Small intestine (tissue), 7 donors: ENCODE results near the gene HTRA1. TPM values are rescaled to one million over a fixed set of nuclear protein-coding genes. Genes with fewer than 3 reads are reported as not detected.

Experiments used
- DNase-seq, 2 donors: peaks; one replicate each; pipeline versions ENCODE4 v3.0.0 to v3.0.0-alpha.2; 2013
- FAIRE-seq: peaks from 2 replicates; lab custom pipeline; 2012; peaks lifted over from hg19 to GRCh38; lab: Jason Lieb, UNC
- H3K27ac ChIP-seq, 3 donors: one replicate each; pipeline ENCODE4 v1.5.1; 2013; ENCODE audit warnings: low read length in 2 of 3, mild to moderate bottlenecking in 2 of 3, control low read depth in 1 of 3, inconsistent platforms in 1 of 3, low read depth in 1 of 3, moderate library complexity in 1 of 3
- H3K27me3 ChIP-seq, 3 donors: one replicate each; pipeline ENCODE4 v1.6.1; 2013; ENCODE audit warnings: low read length in 3 of 3, inconsistent platforms in 1 of 3; ENCODE audit not compliant: control insufficient read depth in 3 of 3, insufficient read depth in 3 of 3
- H3K36me3 ChIP-seq, 3 donors: one replicate each; pipeline ENCODE4 v1.6.1; 2013; ENCODE audit warnings: low read length in 3 of 3, inconsistent platforms in 1 of 3, low read depth in 1 of 3, mild to moderate bottlenecking in 1 of 3, moderate library complexity in 1 of 3; ENCODE audit not compliant: control insufficient read depth in 3 of 3, insufficient read depth in 2 of 3
- H3K4me1 ChIP-seq, 3 donors: one replicate each; pipeline ENCODE4 v1.6.1; 2013; ENCODE audit warnings: low read length in 2 of 3, inconsistent platforms in 1 of 3, low read depth in 1 of 3, mild to moderate bottlenecking in 1 of 3, moderate library complexity in 1 of 3; ENCODE audit not compliant: control insufficient read depth in 3 of 3, insufficient read depth in 2 of 3
- H3K4me3 ChIP-seq, 3 donors: one replicate each; pipeline ENCODE4 v1.5.1; 2013; ENCODE audit warnings: low read length in 3 of 3, control low read depth in 1 of 3, inconsistent platforms in 1 of 3, low read depth in 1 of 3, mild to moderate bottlenecking in 1 of 3, moderate library complexity in 1 of 3
- H3K9me3 ChIP-seq, 2 donors: one replicate each; pipeline ENCODE4 v1.6.1; 2013; ENCODE audit warnings: low read depth in 1 of 2, low read length in 1 of 2; ENCODE audit not compliant: control insufficient read depth in 2 of 2, insufficient read depth in 1 of 2
- WGBS, 3 donors: extraction: QIAGEN DNeasy Blood & Tissue Kit; methylation state at CpG; one replicate each; pipeline ENCODE4 v1.1.7; 2013; 5-methylcytosine and 5-hydroxymethylcytosine counted together
- polyA plus RNA-seq, 4 donors: library from polyadenylated mRNA; stranded (reverse) in 3 of 4; unstranded in 1 of 4; fragments of 200-250 nt in 3 of 4; fragments of 120-200 nt in 1 of 4; gene quantifications; one replicate each; pipeline versions ENCODE4 v1.2.1 to v1.2.3, GENCODE V29; 2013
- donor health status: healthy with polysubstance abuse.
- donor health status: control.
- donor health status: control.
- donor health status: Bipolar disorder and iron deficiency.
- donor health status: healthy.

HTRA1 gene
- polyA plus RNA-seq, 4 donors, result 1.6 to 44.7 (median 15.4) TPM

- Histone ChIP-seq H3K4me1 (peaks cover 0 to 2% (median 0%) of the 10 kb centered on the region in 3 donors), H3K27me3 (peaks cover 0 to 30% (median 6%) of the 10 kb centered on the region in 3 donors), H3K9me3 (no peaks in the 10 kb centered on the region), H3K27ac (no peak overlapping the region), H3K4me3 (no peak overlapping the region), H3K36me3 (peaks cover 0 to 7% (median 0%) of the 10 kb centered on the region in 3 donors)
- FAIRE-seq (no peak), DNase-seq (no peak)
- 83 to 98% (median 86%) methylated on average over 4 of the region's 4 CpGs for WGBS, 3 donors
These were observed 2.8 kb downstream of the HTRA1 start for GRCh38 chr10:122464250-122464510.

DNA sequence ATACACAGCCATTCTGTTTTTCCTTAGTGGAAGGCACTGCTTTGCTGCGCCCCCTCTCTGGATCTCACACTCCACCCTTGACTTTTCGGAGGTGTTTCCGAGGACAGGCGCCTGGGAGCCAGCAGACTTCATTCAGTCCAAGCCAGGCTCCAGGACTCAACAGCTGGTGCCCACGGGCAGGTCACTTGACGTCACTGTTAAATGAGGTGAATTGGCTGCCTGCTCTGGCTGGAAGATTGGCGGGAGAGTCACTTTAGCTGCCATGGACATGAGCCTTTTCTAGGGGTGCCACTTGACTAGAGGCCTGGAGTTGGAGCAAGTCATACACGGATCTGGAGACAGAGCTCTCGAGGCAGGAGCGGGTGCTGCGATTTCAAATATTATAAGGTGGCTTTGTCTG lies 3.2 kb downstream of the HTRA1 start:
- DNase-seq (no peak), FAIRE-seq (no peak)
- no peaks in the 10 kb centered on the region for H3K9me3 ChIP-seq
- no peak overlapping the region for H3K27ac ChIP-seq
- WGBS, 3 donors, result 87 to 94% (median 92%) methylated on average over 11 of the region's 11 CpGs
- H3K27me3 ChIP-seq, result peaks cover 0 to 26% (median 2%) of the 10 kb centered on the region in 3 donors
- no peak overlapping the region for H3K4me3 ChIP-seq
- H3K4me1 ChIP-seq, result peaks cover 0 to 2% (median 0%) of the 10 kb centered on the region in 3 donors
- H3K36me3 ChIP-seq, result peaks cover 0 to 7% (median 0%) of the 10 kb centered on the region in 3 donors

- DNase-seq (no peak), FAIRE-seq (no peak)
- H3K4me1 ChIP-seq, result peaks cover 0 to 2% (median 0%) of the 10 kb centered on the region in 3 donors
- H3K4me3 ChIP-seq, result no peak overlapping the region
- no peak overlapping the region for H3K27ac ChIP-seq
- peaks cover 0 to 18% (median 0%) of the 10 kb centered on the region in 3 donors for H3K27me3 ChIP-seq
- H3K36me3 ChIP-seq, result peaks cover 0 to 7% (median 0%) of the 10 kb centered on the region in 3 donors
- WGBS, 3 donors, result 76 to 89% (median 82%) methylated on average over 6 of the region's 6 CpGs
- H3K9me3 ChIP-seq, result no peaks in the 10 kb centered on the region
These were observed 4.2 kb downstream of the HTRA1 start for GRCh38 chr10:122465401-122466040.

DNA sequence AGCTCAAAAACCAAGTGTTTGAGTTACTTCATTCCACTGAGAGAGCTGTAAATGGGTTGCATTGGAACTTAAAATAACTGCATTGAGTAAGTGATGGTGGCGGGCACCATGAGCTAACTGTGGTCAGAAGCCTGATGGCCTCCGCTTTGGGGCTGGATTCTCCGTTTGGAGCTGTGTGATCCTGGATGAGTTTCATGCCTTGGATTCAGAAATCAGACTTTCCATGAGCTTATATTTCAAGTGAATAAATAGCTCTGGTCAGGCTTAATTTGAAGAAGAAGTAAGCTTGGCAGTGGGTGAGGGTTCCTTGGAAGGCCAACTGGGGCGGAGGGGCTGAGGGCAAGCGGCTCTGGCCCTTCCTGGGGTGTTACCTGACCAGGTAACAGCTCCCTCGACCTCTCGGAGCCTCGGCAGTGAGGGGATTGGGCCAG lies 5.6 kb downstream of the HTRA1 start:
- H3K27me3 ChIP-seq, result peaks cover 0 to 15% (median 0%) of the 10 kb centered on the region in 3 donors
- no peaks in the 10 kb centered on the region for H3K9me3 ChIP-seq
- no peaks in the 10 kb centered on the region for H3K4me1 ChIP-seq
- DNase-seq (no peak), FAIRE-seq (no peak)
- no peak overlapping the region for H3K4me3 ChIP-seq
- H3K27ac ChIP-seq, result no peak overlapping the region
- WGBS, 3 donors, result 74 to 88% (median 84%) methylated on average over 8 of the region's 8 CpGs
- peaks cover 0 to 9% (median 0%) of the 10 kb centered on the region in 3 donors for H3K36me3 ChIP-seq

DNA sequence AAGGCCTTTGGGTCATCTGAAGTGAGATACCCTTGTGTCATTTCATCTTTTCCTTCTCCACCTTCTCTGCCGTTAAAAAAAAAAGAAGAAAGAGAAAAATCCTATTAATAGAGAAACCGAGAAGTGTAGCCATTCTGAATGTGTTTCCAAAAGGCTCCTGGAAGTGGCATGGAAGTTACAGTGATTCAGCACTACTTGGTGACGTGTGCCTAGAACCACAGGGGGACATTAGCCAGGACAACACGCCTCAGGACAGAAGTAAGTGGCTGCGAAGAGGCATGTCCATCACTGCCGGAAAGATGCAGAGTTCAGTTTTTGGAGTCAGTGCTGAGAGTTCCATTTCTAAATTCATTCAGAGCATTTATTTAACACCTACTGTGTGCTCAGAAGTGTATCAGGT lies 6.3 kb downstream of the HTRA1 start:
- Histone ChIP-seq H3K27ac (no peak overlapping the region), H3K36me3 (peaks cover 0 to 9% (median 0%) of the 10 kb centered on the region in 3 donors), H3K4me3 (no peak overlapping the region), H3K4me1 (no peaks in the 10 kb centered on the region), H3K9me3 (no peaks in the 10 kb centered on the region), H3K27me3 (peaks cover 0 to 9% (median 0%) of the 10 kb centered on the region in 3 donors)
- DNase-seq (no peak), FAIRE-seq (no peak)
- WGBS, 3 donors, result 84 to 90% (median 88%) methylated on average over 6 of the region's 6 CpGs

DNA sequence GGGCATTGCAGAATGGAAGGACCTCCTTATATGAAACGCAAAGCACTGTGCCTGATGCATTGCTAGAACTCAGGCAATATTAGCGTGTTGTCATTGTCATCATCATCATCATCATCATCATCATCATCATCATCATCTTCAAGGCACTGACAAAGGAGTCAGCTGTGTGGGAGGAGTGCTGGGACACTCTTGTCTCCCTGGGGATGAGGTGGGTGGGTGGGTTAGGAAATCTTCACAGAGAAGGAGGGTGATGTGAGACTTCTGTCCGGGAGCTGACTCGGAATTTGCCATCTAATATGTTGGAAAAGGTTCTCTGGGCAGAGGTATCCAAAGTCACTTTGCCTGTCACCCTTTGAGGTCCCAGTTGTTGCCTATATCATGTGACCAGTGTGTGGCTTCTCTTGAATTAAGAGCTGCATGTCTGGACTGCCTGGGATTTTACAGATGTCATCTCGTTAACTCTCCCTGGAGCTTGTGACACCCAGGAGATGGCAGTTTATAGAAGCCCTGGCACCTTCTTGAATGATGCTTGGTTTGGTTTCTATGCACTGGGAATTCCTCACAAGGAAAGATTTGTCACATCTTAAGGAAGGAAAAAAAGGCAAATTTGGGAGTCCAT lies 7.1 kb downstream of the HTRA1 start:
- Histone ChIP-seq H3K4me1 (no peaks in the 10 kb centered on the region), H3K4me3 (no peak overlapping the region), H3K27me3 (peaks cover 0 to 2% (median 0%) of the 10 kb centered on the region in 3 donors), H3K27ac (no peak overlapping the region), H3K36me3 (peaks cover 0 to 9% (median 0%) of the 10 kb centered on the region in 3 donors), H3K9me3 (no peaks in the 10 kb centered on the region)
- DNase-seq, result no peak
- WGBS, 3 donors, result 90 to 93% (median 90%) methylated on average over 5 of the region's 5 CpGs
- FAIRE-seq, result no peak

- 72 to 82% (median 75%) methylated on average over 11 of the region's 11 CpGs for WGBS, 3 donors
- no peak for FAIRE-seq
These were observed 7.8 kb downstream of the HTRA1 start for GRCh38 chr10:122468926-122469781.

DNA sequence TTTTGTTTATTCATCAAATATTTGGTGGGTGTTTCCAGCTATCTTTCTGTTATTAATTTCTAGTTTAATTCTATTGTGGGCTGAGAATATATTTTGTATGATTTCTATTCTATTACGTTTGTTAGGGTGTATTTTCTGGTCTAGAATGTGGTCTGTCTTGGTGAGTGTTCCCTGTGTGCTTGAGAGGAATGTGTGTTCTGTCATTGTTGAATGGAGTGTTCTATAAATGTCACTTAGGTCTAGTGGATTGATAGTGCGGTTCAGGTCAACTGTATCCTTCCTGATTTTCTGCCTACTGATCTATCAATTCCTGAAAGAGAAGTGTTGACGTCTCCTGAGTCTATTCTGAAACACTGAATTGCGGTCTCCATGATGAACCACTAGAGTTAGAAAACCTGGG lies 8.5 kb downstream of the HTRA1 start:
- Histone ChIP-seq H3K27me3 (peaks cover 0 to 2% (median 0%) of the 10 kb centered on the region in 3 donors), H3K27ac (no peak overlapping the region), H3K4me3 (no peak overlapping the region), H3K36me3 (peaks cover 0 to 6% (median 0%) of the 10 kb centered on the region in 3 donors), H3K4me1 (peaks cover 0 to 5% (median 2%) of the 10 kb centered on the region in 3 donors), H3K9me3 (no peaks in the 10 kb centered on the region)
- FAIRE-seq (no peak), DNase-seq (no peak)
- WGBS, 3 donors, result 85 to 92% (median 86%) methylated on average over 4 of the region's 4 CpGs

More at GRCh38 chr10:122468926-122469781, 7.8 kb downstream of the HTRA1 start:
- Histone ChIP-seq H3K36me3 (peaks cover 0 to 9% (median 0%) of the 10 kb centered on the region in 3 donors), H3K27ac (peak overlapping the region in 1 of 3 donors; percentile 28), H3K4me3 (no peak overlapping the region), H3K27me3 (peaks cover 0 to 2% (median 0%) of the 10 kb centered on the region in 3 donors), H3K4me1 (peaks cover 0 to under 1% (median 0%) of the 10 kb centered on the region in 3 donors), H3K9me3 (no peaks in the 10 kb centered on the region)
- no peak for DNase-seq
